COR-L47 (cell line): ENCODE data around the gene GTF2F2.
"Not testable (repeated sequence)": the region's sequence is repeated elsewhere in the genome, so short reads cannot be mapped to it uniquely, and the experiment has no call there.

Experiments used
- DNase-seq: peaks from one replicate; lab custom pipeline; 2025; lab: John Stamatoyannopoulos, UW

The GTF2F2 gene

DNA sequence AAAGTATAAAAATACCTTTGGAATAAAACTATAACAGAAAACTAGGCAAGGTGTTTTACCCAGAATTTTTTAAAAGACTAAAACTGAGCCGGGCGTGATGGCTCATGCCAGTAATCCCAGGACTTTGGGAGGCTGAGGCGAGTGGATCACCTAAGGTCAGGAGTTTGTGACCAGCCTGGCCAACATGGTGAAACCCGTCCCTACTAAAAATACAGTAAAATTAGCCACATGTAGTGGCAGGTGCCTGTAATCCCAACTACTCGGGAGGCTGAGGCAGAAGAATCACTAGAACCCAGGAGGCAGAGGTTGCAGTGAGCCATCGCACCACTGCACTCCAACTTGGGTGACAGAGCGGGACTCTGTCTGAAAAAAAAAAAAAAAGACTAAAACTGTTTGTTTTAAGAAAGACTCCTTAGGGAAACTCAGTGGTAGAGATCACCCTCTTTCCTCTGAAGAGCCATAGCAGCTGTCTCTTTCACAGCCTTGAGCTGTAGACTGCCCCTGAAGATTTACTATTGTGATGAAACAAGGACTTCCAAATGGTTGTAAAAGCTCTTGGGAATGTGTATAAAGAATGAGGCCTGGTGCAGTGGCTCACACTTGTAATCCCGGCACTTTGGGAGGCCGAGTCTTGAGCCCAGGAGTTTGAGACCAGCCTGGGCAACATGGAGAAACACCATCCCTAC lies 95.2 kb downstream of the GTF2F2 start:
- no peak for DNase-seq

DNA sequence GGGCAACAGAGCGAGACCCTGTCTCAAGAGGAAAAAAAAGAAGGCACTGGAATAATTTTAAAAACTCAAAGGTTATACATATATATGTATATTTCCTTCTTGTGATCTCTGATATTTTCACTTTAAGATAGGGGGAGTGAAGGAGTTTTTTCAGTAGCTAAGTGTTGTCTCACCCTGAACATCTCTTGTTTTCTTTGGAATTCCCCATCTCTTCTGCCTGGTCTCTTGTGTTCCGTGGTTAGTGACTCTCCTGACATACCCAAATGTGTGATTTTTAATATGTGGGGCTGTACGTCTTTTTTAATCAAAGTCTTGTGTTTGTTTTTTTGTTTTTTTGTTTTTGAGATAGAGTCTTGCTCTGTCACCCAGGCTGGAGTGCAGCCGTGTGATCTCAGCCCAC lies 95.9 kb downstream of the GTF2F2 start:
- DNase-seq: no peak

GRCh38 chr13:45218689-45219088 lies 98.4 kb downstream of the GTF2F2 start:
- no peak for DNase-seq

GRCh38 chr13:45219123-45219891 lies 99.0 kb downstream of the GTF2F2 start:
- DNase-seq: no peak

GRCh38 chr13:45219938-45220375 lies 99.6 kb downstream of the GTF2F2 start:
- DNase-seq: no peak

GRCh38 chr13:45220403-45220802 lies 100.1 kb downstream of the GTF2F2 start:
- no peak for DNase-seq

- DNase-seq: no peak
Measured at GRCh38 chr13:45222516-45222915, 102.2 kb downstream of the GTF2F2 start.

- DNase-seq: no peak
Measured at GRCh38 chr13:45222919-45223318, 102.6 kb downstream of the GTF2F2 start.

GRCh38 chr13:45224176-45224575 lies 103.9 kb downstream of the GTF2F2 start:
- DNase-seq: no peak

- no peak for DNase-seq
Measured at GRCh38 chr13:45225370-45225769, 105.1 kb downstream of the GTF2F2 start.

- DNase-seq: no peak
Measured at GRCh38 chr13:45226024-45226423, 105.7 kb downstream of the GTF2F2 start.

GRCh38 chr13:45228002-45228401 lies 107.7 kb downstream of the GTF2F2 start:
- no peak for DNase-seq

DNA sequence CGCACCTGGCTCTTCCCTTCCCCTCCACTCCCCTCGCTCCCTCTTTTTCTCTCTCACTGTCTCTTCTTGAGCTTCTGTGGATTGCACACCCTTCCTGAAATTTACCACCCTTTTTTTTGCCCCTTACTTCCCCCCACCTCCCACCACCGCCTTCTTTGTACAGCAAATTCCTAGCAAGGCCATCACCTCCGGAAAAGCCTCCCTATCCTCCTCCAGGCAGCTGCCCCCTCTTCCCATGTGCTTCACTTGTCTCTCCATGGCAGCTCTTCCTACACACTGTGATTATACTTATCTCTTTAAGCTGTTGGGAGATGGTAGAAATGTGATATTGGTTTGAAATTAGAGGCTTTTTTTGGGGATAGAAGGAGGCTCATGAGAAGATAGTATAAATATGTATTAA lies 108.9 kb downstream of the GTF2F2 start:
- DNase-seq: no peak

DNA sequence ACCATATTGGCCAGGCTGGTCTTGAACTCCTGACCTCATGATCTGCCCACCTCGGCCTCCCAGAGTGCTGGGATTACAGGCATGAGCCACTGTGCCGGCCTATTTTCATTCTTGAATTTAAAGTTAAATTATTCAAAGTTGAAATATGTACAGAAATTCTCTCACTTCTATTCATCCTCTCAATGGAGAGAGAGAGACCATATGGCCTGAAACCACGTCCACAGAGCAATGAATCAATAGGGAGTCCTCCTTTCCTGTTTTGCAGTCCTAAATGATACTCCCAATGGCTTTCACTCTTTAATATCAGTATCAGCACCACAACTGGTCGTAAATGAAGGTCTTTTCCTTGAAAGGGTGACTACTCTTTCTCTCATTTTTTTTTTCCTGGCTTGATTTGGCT lies 111.0 kb downstream of the GTF2F2 start:
- no peak for DNase-seq

GRCh38 chr13:45231722-45232121 lies 111.4 kb downstream of the GTF2F2 start:
- peak; percentile 4 for DNase-seq

- no peak for DNase-seq
Measured at GRCh38 chr13:45232591-45232990, 112.3 kb downstream of the GTF2F2 start.

GRCh38 chr13:45238945-45239795 lies 118.9 kb downstream of the GTF2F2 start:
- DNase-seq: no peak

- no peak for DNase-seq
Measured at GRCh38 chr13:45240143-45240542, 119.8 kb downstream of the GTF2F2 start.

GRCh38 chr13:45242070-45242469 lies 121.8 kb downstream of the GTF2F2 start:
- DNase-seq: no peak

- DNase-seq: no peak
Measured at GRCh38 chr13:45242524-45242923, 122.2 kb downstream of the GTF2F2 start.

DNA sequence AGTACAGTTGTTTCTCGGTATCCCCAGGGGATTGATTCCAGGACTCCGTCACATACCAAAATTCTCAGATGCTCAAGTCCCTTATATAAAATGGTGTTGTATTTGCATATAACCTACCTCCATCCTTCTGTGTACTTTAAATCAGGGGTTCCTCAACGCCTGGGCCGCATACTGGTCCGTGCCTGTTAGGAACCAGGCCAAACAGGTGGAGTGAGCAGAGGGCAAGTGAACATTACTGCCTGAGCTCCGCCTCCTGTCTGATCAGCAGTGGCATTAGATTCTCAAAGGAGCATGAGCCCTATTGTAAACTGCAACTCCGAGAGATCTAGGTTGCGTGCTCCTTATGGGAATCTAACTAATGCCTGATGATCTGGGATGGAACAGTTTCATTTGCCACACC lies 122.8 kb downstream of the GTF2F2 start:
- DNase-seq: no peak

DNA sequence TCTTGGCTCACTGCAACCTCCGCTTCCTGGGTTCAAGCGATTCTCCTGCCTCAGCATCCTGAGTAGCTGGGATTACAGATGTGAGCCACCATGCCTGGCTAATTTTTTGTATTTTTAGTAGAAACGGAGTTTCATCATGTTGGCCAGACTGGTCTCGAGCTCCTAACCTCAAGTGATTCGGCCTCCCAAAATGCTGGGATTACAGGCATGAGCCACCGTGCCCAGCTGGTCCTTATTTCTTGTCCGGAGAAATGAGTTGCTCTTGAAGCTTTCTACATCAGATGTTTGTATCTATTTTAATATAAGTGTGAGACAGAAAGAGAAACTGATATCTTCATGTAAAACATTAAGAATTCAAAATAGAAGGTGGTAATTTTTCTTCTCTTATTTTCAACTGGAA lies 124.4 kb downstream of the GTF2F2 start:
- DNase-seq: not testable (repeated sequence)

DNA sequence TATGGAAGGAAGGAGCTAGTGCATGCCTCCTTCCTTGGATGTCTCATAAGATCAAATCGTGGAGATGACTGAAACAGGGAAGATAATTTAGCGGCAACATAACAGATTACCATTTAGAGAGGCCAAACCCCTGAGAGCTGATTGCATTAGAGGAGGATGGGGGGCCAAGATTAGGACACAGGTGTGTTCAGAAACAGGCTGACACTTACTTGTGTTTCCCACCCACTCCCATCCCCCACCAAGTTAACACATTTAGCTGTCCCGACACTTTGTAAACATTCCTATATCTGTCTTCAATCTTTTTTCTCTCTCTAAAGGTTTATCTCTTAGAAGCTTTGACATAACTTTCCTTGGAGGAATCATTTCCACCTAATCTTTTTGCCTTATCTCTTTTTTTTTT lies 129.4 kb downstream of the GTF2F2 start:
- no peak for DNase-seq
